GM18870 (cell line): ENCODE measurements around the gene AKTIP.

ENCODE experiments used
- ATAC-seq: cut with Tn5 transposase; IDR thresholded peaks from one replicate; pipeline ENCODE4 v1.9.1; 2021; ENCODE audit warnings: moderate library complexity; ENCODE audit not compliant: unreplicated experiment

Gene AKTIP

DNA sequence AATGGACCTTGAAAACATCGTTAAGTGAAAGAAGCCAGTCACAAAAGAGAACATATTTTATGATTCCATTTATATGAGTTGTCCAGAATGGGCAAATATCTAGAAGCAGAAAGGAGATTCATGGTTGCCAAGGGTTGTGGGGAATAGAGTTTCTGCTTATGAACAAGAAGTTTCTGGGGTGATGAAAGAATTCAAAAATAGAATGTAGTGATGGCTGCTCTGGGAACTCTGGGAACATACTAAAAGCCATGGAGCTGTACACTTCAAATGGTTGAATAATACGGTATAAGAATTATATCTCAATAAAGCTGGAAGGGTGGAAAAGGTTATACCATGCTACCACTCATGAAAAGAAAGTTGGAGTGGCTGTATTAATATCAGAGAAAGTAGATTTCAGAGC is 18.5 kb downstream of the AKTIP start:
- no peak for ATAC-seq

DNA sequence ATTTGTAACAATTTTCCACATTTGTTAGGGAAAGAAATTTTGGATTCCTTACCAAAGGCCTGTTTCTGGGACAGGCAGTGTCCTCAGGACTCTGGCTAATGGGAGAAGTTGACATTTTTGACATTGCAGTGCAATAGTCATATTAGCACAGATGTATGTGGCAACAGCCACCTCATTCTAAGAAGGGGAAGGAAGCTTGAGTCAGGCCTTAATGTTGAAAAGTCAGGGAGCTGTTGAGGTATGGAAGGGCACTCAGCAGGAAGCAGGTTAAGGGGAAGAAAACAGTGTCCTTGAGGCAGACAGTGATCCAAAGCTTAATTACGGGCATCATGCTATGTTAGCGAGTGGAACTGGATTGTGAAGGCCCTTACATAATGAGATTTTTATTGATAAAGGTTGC is 20.9 kb downstream of the AKTIP start:
- ATAC-seq = no peak

GRCh38 chr16:53480394-53480793 is 22.6 kb downstream of the AKTIP start:
- no peak for ATAC-seq

GRCh38 chr16:53478965-53479364 is 24.0 kb downstream of the AKTIP start:
- ATAC-seq = no peak

- ATAC-seq = no peak
Observed at GRCh38 chr16:53476867-53477266, 26.1 kb downstream of the AKTIP start.

- ATAC-seq = no peak
Observed at GRCh38 chr16:53465606-53466280, 37.3 kb downstream of the AKTIP start.

DNA sequence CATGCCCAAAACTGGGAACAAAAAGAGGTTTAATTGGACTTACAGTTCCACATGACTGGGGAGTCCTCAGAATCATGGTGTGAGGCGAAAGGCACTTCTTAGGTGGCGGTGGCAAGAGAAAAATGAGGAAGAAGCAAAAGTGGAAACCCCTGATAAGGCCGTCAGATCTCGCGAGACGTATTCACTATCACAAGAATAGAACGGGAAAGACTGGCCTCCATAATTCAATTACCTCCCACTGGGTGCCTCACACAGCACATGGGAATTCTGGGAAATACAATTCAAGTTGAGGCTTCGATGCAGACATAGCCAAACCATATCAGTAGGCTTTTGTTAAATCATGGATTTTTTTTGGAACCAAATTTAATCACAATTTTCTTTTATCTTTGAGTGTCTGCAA is 44.4 kb downstream of the AKTIP start:
- ATAC-seq = no peak

DNA sequence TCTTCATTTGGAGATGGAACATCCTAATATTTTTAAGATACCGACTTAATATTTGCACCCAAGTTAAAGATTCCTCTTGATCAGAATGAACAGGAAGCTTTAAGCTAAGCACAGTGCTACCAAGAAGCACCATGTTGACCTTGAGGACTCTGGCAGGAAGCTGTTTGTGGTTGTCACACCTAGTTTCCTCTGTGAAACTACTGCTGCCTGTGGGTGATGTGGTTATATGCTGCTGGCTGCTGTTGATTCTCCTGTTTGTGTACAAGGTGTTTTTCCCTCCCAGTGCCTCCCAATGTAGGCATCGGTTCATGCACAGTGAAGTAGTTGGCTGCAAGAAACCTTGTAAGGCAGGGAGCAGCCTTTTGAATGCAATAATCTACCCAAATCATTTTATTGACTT is 45.3 kb downstream of the AKTIP start:
- peak; percentile 100 for ATAC-seq

DNA sequence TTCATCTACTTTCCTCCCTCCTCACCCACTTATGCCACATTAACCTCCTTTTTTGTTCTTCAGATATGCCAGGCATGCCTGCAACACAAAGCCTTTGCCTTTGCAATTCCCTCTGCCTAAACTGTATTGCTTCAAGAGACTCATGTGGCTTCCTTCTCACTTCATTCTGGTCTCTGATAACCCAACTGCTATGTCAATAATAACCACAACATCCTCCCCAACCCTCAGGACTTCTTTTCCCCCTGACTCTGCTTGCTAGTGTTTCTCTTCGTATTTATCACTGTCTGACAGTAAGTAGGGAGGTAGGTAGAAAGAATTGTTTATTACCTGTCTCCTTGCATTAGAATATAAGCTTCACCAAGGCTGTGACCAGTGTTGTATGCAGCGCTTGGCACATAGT is 46.4 kb downstream of the AKTIP start:
- no peak for ATAC-seq

DNA sequence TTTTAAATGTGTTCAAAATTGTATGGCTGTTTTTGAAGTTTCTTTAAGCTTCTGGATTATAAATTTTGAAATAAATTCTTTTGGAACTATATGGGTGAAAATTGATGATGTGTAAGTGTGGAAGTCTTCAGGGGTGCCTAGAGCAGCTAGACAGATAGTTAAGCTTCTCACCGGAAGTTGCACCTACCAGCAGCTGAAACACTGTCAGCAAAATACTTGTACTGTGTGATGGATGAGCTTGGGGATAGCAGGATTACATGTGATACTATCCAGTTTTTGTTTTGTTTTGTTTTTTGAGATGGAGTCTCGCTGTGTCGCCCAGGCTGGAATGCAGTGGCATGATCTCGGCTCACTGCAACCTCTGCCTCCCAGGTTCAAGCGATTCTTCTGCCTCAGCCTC is 49.1 kb downstream of the AKTIP start:
- ATAC-seq = no peak

- no peak for ATAC-seq
Observed at GRCh38 chr16:53449816-53450517, 53.0 kb downstream of the AKTIP start.

DNA sequence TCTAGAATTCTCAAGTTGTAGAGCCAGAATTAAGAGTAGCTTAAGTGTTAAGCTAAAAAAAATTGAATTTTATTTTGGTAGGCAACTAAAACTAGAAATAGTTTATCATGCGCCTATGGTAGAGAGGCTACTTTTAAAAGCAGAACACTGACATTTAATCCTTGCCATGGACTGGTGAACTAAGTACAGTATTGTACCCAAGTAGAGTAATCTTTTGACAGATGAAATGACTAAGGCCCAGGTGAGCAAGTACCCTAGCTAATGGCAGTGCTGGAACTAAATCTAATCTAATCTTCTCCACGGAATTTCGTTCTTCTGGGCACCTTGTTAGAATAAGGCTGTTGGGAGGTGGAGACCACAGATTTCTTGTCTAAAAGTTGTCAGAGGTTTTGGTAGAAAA is 56.9 kb downstream of the AKTIP start:
- no peak for ATAC-seq

GRCh38 chr16:53445534-53445933 is 57.5 kb downstream of the AKTIP start:
- ATAC-seq = no peak
